Measurements from ENCODE around the gene MSI1. TPM values are rescaled to one million over a fixed set of nuclear protein-coding genes. Genes with fewer than 3 reads are reported as not detected.

The MSI1 gene
- total and polyA plus RNA-seq, 2 of the 13 experiments (the other 11 are each of a cell fraction or from before 2014, with no cell fraction given), result 0.09 to 0.46 TPM

DNA sequence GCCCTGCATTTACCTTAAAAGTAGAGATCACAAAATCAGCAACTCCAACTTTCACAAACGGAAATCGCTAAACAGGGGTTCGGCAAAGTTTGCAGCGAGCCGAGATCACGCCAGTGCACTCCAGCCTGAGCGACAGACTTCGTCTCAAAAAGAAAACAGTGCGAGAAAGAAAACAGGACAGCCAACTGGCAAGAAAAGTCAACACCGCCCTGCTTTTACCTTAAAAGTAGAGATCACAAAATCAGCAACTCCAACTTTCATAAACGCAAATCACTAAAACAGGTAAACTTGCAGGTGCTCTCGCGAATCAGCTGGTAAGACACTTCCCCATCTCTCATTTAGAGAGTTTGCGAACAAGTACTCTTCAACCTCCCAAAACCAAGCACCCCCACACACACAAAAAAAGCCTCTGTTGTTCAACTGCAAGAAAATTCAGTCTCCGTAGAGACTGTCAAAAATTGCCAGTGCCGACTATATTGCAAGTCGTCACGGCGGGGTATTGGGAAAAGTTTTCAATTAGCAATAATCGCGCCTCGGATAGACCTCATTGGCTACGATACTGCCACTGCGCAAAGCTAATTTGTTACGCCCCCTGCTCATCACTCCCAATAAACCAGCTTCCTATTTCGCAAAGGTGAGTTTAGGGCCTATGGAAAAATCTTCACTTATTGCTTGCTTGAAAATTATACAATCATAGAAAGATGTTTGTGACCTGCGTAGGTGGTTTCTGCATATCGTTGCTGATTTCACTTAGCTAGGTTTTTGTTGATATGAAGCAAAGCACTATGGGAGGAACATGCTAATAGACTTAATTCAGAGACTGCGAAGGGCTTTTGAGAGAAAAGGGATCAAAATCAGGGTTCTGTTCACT is 76.1 kb downstream of the MSI1 start, which contains the start of gene RNU4-1 (continued):
- no peak for TF ChIP-seq DMTF1 (CRISPR knock-in tag; IDR thresholded peaks at IDR 0.05)
- peak; percentile 81; the same call in 1 of the 2 replicates for TF ChIP-seq MAF1 (CRISPR knock-in tag; IDR thresholded peaks at IDR 0.05; ENCODE audit: borderline replicate concordance)
- TF ChIP-seq, protein P1, sequence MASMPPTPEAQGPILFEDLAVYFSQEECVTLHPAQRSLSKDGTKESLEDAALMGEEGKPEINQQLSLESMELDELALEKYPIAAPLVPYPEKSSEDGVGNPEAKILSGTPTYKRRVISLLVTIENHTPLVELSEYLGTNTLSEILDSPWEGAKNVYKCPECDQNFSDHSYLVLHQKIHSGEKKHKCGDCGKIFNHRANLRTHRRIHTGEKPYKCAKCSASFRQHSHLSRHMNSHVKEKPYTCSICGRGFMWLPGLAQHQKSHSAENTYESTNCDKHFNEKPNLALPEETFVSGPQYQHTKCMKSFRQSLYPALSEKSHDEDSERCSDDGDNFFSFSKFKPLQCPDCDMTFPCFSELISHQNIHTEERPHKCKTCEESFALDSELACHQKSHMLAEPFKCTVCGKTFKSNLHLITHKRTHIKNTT (CRISPR knock-in tag; IDR thresholded peaks at IDR 0.05), result no peak
- no peak for TF ChIP-seq ZFP36 (IDR thresholded peaks at IDR 0.05; ENCODE audit: borderline replicate concordance, low read depth, low read length, partially characterized antibody)
- TF ChIP-seq ZNF547 (CRISPR knock-in tag; IDR thresholded peaks at IDR 0.05), result no peak
- TF ChIP-seq ZNF589 (CRISPR knock-in tag; conservative IDR thresholded peaks at IDR 0.05), result peak; percentile 66
- TF ChIP-seq ATF2 (CRISPR knock-in tag; IDR thresholded peaks at IDR 0.05), result peak; percentile 93
- TF ChIP-seq PHF5A (CRISPR knock-in tag; IDR thresholded peaks at IDR 0.05; ENCODE audit: low read depth, unreplicated experiment), result peak; percentile 95
- TF ChIP-seq RBFOX2 (IDR thresholded peaks at IDR 0.05; ENCODE audit: low read depth, low read length), result peak; percentile 90
- TF ChIP-seq KLF15 (CRISPR knock-in tag; IDR thresholded peaks at IDR 0.05; ENCODE audit: borderline replicate concordance), result no peak
- TF ChIP-seq, protein P2, sequence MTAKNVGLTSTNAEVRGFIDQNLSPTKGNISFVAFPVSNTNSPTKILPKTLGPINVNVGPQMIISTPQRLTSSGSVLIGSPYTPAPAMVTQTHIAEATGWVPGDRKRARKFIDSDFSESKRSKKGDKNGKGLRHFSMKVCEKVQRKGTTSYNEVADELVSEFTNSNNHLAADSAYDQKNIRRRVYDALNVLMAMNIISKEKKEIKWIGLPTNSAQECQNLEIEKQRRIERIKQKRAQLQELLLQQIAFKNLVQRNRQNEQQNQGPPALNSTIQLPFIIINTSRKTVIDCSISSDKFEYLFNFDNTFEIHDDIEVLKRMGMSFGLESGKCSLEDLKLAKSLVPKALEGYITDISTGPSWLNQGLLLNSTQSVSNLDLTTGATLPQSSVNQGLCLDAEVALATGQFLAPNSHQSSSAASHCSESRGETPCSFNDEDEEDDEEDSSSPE (CRISPR knock-in tag; IDR thresholded peaks at IDR 0.05), result peak; percentile 61; the same call in 1 of the 2 replicates
- TF ChIP-seq, protein P3, sequence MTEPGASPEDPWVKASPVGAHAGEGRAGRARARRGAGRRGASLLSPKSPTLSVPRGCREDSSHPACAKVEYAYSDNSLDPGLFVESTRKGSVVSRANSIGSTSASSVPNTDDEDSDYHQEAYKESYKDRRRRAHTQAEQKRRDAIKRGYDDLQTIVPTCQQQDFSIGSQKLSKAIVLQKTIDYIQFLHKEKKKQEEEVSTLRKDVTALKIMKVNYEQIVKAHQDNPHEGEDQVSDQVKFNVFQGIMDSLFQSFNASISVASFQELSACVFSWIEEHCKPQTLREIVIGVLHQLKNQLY (CRISPR knock-in tag; IDR thresholded peaks at IDR 0.05), result 0 out of 2 replicates have a peak, but pooled peaks have one; percentile 50
- TF ChIP-seq ARNT2 (CRISPR knock-in tag; IDR thresholded peaks at IDR 0.05; ENCODE audit: low read depth), result peak; percentile 77
- no peak for TF ChIP-seq NFYB (CRISPR knock-in tag; IDR thresholded peaks at IDR 0.05)
- no peak; the same call in 1 of the 2 replicates for TF ChIP-seq RCOR2 (CRISPR knock-in tag; IDR thresholded peaks at IDR 0.05)
- no peak for TF ChIP-seq NFE2L1 (CRISPR knock-in tag; IDR thresholded peaks at IDR 0.05; ENCODE audit: borderline replicate concordance)
- peak; percentile 24; the same call in 1 of the 2 replicates for TF ChIP-seq CCDC6 (CRISPR knock-in tag; IDR thresholded peaks at IDR 0.05)
- peak; percentile 85; the same call in 1 of the 2 replicates for TF ChIP-seq ZNF788 (CRISPR knock-in tag; IDR thresholded peaks at IDR 0.05; ENCODE audit: borderline replicate concordance)
- no peak for TF ChIP-seq U2AF1 (optimal IDR thresholded peaks at IDR 0.05; ENCODE audit: low read depth, low read length)
- no peak for TF ChIP-seq ZNF292 (CRISPR knock-in tag; IDR thresholded peaks at IDR 0.05; ENCODE audit: borderline replicate concordance, low read depth)
- no peak for TF ChIP-seq ZNF839 (CRISPR knock-in tag; IDR thresholded peaks at IDR 0.05; ENCODE audit: borderline replicate concordance)
- TF ChIP-seq ZFX (CRISPR knock-in tag; IDR thresholded peaks at IDR 0.05; ENCODE audit: low read depth), result peak; percentile 13; the same call in 1 of the 2 replicates
